ENCODE results near the gene HPS1.

DNA sequence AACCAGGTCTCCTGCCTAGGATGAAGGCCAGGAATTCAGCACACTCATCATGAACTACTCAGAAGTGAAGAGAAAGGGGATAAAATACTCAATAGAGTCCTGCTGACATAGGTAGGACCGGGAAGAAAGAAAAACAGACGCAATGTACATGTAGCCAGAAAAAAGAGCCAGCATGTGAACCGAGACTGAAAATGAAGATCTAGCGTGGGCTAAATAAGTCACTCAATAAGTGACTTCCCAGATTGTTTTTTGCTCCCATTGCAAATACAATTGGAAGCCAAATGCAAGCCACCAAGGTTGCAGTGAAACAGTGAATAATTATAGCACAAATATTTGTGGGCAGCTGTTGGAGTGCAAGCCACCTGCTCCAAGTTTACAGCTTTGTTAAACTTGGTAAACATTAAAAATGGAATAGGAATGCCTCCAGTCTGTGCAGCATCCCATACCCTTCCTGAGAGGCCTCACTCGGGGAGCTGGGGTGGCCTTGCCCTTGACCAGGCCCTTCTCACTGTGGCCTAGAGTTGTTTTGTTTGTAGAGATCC lies 34.7 kb upstream of the HPS1 start:
- TF ChIP-seq, protein P1, sequence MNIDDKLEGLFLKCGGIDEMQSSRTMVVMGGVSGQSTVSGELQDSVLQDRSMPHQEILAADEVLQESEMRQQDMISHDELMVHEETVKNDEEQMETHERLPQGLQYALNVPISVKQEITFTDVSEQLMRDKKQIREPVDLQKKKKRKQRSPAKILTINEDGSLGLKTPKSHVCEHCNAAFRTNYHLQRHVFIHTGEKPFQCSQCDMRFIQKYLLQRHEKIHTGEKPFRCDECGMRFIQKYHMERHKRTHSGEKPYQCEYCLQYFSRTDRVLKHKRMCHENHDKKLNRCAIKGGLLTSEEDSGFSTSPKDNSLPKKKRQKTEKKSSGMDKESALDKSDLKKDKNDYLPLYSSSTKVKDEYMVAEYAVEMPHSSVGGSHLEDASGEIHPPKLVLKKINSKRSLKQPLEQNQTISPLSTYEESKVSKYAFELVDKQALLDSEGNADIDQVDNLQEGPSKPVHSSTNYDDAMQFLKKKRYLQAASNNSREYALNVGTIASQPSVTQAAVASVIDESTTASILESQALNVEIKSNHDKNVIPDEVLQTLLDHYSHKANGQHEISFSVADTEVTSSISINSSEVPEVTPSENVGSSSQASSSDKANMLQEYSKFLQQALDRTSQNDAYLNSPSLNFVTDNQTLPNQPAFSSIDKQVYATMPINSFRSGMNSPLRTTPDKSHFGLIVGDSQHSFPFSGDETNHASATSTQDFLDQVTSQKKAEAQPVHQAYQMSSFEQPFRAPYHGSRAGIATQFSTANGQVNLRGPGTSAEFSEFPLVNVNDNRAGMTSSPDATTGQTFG (tag by site-specific recombination; IDR thresholded peaks at IDR 0.05; ENCODE audit: borderline replicate concordance): no peak
- TF ChIP-seq, protein P2, sequence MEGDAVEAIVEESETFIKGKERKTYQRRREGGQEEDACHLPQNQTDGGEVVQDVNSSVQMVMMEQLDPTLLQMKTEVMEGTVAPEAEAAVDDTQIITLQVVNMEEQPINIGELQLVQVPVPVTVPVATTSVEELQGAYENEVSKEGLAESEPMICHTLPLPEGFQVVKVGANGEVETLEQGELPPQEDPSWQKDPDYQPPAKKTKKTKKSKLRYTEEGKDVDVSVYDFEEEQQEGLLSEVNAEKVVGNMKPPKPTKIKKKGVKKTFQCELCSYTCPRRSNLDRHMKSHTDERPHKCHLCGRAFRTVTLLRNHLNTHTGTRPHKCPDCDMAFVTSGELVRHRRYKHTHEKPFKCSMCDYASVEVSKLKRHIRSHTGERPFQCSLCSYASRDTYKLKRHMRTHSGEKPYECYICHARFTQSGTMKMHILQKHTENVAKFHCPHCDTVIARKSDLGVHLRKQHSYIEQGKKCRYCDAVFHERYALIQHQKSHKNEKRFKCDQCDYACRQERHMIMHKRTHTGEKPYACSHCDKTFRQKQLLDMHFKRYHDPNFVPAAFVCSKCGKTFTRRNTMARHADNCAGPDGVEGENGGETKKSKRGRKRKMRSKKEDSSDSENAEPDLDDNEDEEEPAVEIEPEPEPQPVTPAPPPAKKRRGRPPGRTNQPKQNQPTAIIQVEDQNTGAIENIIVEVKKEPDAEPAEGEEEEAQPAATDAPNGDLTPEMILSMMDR (tag by site-specific recombination; IDR thresholded peaks at IDR 0.05): no peak
- TF ChIP-seq ZNF366 (tag by site-specific recombination; conservative IDR thresholded peaks at IDR 0.05) (no peak), ZSCAN5A (tag by site-specific recombination; IDR thresholded peaks at IDR 0.05) (no peak), SP2 (tag by site-specific recombination; IDR thresholded peaks at IDR 0.05) (no peak), ZFP69B (tag by site-specific recombination; IDR thresholded peaks at IDR 0.05) (no peak), ZNF398 (tag by site-specific recombination; IDR thresholded peaks at IDR 0.05) (no peak), ZNF19 (tag by site-specific recombination; IDR thresholded peaks at IDR 0.05; ENCODE audit: low read depth) (no peak)

All from HEK293 (cell line).